IPS-18c (cell line): Measurements from ENCODE around the gene IARS1.

Source experiments
- H3K4me3 ChIP-seq: 2 replicates; pipeline ENCODE4 v1.7.0; 2013; ENCODE audit warnings: low read depth, mild to moderate bottlenecking, low read length, moderate library complexity; ENCODE audit not compliant: insufficient read depth
- H3K9me3 ChIP-seq: one replicate; pipeline ENCODE4 v1.6.1; 2013; ENCODE audit warnings: mild to moderate bottlenecking, low read length, moderate library complexity; ENCODE audit not compliant: control insufficient read depth, insufficient read depth

IARS1 gene

DNA sequence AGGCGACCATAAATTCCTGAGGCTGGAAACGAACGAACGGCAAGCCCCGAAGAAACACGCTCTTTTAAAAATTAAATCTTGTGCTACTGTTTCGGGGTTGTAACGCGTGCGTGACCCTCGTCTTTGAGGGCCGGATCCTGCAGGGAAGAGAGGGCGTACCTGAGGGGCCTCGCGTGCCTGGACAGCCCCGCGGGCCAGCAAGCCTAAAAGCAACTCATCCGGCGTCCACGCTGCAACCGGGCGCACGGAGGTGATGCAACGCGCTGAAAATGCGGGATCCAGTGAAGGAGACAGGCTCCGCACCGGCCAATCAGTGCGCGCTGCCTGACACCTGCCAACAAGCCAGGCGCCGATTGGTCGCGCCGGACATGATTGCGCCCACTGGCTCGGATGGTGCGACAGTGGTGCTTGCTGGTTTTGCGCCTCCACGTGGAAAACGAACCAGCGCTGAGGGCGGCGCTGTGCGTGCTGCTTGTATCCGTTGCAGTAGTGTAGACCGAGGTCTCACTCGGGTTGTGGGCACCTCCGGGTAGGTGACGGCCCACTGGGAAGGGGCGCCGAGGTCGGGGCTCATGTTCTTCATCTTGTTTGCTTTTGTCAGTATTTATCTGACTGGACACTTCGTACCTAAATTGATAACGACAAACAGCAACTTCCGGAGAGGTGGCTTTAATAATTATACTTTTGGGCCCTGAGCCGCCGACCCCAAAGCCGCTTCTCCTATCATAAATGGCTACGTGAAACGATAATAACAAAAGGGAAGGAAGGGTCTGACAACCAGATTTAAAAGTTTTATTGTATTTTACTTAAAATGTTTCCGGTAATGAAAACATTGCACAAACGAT lies at the start of gene IARS1:
Gene IARS1, minus strand, starts transcription at position 246 of the 845 bp plus-strand sequence. CDS start 4,278 bp downstream, outside the sequence.
- Histone ChIP-seq H3K4me3 (peak within 1 kb of the TSS; percentile 91), H3K9me3 (no peaks in the 10 kb centered on the region)

DNA sequence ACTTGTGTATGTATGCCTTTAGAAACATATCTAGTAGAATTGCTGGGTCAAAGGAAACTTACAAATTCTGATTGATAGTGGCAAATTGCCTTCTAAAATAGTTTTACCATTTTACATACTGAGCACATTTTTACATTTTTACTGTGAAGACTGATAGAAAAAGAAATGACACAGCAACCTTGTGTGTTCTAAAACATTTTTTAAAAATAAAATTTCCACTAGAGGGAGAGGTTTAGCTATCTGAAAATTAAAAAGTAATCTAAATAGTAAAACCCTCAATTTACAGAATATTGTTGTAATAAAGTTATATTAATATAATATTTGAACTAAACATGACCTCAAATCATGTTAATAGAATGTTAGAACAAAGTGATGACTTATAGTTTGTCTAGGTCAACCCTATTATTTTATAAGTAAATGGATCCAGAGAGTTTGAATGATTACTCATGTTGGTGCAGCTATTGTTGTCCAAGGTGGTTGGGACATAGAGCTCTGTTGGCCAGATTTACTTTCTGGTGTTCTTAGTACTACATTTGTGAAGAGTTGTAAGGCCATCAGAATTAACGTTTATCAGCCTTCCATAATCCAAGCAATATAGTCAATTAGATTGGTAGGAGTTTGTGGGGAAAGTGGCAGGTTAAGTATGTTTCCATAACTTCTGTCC lies 49.5 kb upstream of the IARS1 start:
- Histone ChIP-seq H3K4me3 (no peak overlapping the region), H3K9me3 (no peaks in the 10 kb centered on the region)

DNA sequence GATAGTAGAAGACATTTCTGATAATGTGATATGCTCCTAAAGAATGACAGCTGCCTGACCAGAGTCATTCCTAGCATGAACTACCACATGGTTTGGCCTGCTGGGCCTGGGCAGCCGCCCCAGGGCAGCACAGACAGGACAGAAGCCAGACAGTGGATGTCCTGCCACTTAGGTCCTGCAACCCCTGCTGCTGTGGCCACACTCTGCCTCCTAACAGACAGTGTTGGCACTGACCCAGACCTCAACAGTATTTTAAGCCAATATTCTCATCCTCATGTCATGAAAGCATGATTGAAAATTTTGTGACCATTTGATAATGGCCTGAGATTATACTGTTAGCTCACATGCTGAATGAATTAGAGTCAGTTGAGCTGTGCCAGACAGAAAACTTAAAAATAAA lies 48.1 kb upstream of the IARS1 start:
- H3K9me3 ChIP-seq = no peaks in the 10 kb centered on the region
- H3K4me3 ChIP-seq = no peak overlapping the region

DNA sequence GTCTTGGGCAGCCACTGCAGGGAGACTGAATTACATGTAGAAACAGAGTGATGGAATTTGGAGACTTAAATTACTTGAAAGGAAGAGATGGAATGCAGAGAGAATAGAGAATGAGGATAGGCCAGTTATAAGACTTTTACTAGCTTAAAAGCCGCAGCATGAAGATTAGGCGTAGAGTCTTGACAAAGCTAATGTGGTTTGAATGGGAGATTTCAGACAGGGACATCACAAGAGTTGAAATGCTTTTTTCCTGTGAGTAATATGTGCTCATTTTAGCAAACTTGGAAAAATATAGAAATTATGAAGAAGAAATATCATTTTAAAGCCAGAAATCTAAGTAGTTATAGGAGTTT lies 39.8 kb upstream of the IARS1 start:
- Histone ChIP-seq H3K4me3 (no peak overlapping the region), H3K9me3 (no peaks in the 10 kb centered on the region)

DNA sequence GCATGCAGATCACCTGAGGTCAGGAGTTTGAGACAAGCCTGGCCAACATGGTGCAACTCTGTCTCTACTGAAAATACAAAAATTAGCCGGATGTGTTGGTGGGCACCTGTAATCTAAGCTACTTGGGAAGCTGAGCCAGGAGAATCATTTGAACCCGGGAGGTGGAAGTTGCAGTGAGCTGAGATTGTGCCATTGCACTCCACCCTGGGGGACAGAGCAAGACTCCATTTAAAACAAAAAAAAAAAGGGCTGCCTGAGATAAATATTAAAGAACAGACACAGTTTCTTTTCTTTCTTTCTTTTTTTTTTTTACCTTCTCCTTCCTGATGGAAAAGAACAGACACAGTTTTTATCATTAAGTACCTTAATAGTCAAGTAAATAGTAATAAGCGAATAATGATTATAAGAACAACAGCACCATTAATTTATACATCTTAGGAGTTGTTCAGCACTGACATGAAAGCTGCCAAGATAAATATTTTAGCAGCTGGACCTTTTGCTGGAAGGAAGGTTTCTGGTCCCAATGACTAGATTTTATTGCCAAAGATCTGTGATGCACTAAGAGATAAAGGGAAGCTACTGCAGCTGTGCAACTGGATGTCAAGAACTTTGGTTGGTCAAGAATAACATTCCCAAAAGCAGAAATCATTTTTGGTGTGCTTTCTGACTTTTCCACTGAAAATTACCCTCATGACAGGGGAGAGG lies 39.2 kb upstream of the IARS1 start:
- no peak overlapping the region for H3K4me3 ChIP-seq

DNA sequence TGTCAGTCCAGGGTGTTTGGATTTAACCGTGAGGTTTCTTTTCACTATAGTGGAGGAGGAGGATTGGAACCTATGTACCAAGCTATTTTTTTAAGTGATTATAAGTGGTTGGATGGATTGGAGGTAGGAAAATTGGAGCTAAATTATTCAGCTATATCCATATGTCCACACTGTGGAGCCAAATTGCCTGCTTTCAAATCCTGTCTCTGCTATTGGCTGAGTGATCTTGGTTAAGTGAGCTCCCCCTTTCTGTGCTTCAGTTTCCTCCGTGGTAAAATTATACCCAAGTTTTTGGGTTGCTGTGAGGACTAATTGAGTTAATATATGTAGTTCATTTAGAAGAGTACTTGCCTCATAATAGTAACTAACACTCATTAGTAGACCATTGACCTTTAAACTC lies 34.7 kb upstream of the IARS1 start:
- Histone ChIP-seq H3K4me3 (no peak overlapping the region), H3K9me3 (no peaks in the 10 kb centered on the region)

More for the DNA sequence above, 39.2 kb upstream of the IARS1 start:
- H3K9me3 ChIP-seq = no peaks in the 10 kb centered on the region

DNA sequence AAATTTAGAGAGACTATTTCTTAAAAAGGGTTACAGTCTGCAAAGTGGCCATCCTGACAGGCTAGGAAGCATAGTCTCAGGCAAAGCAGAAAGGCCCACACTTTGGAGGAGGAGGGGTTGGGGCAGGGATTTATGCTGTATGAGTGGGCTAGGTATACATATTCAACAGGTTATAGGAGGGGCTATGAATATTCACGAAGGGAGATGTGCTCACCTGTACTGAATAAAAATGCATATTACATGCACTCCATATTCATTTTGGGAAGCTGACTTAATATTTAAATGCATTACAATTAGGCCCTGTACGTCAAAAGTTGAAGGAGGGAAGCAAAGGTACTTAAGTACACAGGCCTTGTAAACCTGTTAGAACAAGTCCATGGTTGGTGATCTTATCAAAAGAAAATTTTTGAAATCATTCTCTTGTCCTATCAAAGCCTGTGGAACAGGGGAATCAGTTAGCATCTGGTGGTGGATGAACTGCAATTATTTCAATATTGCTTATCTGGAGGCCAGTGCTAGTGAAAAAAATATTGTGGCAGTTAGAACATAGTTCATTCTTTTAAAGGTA lies 33.9 kb upstream of the IARS1 start:
- H3K9me3 ChIP-seq = no peaks in the 10 kb centered on the region
- no peak overlapping the region; the same call in 1 of the 2 replicates for H3K4me3 ChIP-seq

DNA sequence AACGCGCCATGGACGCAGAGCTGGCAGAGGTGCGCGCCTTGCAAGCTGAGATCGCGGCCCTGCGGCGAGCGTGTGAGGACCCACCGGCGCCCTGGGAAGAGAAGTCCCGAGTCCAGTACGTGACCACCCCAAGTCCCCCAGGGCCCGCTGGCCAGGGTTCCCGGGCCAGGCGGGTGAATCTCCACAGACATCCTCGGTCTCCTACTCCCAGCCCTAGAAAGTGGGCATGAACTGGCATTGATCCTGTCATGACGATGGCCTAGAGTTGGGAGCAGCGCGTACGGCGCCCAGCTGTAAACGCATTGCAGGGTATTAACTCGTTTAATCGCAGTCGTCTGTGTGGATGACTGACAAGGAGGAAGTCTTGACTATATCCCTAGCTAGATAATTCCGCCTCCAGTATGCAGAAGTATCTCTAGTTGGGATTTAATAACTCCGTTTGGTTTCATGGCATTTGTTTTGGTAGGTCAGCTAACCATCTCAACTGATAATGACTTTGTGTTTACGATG lies 32.5 kb upstream of the IARS1 start:
- peak overlapping the region; percentile 85 for H3K4me3 ChIP-seq
- H3K9me3 ChIP-seq = no peaks in the 10 kb centered on the region

DNA sequence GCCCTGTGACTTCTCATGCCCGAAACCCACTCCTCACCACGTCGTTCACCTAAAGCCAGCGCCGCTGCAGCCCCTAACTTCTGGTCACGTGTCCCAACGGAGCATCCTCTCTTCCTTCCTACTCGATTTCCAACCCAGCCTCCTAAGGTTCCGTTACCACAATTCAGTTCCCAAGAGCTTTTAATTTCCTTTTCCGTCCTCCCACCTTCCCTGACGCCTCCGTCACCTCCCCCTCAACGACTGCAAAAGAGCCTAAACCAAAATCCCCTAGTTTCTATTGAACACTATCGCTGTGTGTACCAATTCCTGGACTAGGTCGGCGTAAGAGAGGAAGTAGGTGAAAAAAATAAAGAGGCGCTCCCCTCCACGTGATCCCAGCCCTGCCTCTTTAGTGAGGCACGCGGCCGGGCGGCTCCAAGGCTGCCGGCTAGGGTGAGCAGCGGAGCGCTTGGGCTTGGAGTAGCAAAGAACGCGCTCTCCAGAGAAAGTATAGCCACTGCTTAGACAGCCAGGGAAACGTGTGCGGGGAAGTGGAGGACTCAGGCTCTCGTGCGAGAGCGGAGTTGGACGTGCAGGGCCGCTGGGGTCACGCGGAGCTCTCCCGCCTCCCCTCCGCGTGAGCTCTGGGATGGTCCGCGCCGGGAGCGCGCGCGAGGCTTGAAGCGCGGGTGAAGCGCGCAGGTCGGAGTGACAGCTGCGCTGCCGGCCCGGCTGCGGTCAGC lies 31.9 kb upstream of the IARS1 start, which contains the start of the genes CENPP and NOL8:
Gene CENPP, plus strand, starts transcription at position 685 of the 722 bp plus-strand sequence.
Gene NOL8, minus strand, starts transcription at position 82 of the 722 bp plus-strand sequence. CDS start 1,189 bp downstream, outside the sequence.
- Histone ChIP-seq H3K9me3 (no peaks in the 10 kb centered on the region), H3K4me3 (peak within 1 kb of the TSS; percentile 85)

DNA sequence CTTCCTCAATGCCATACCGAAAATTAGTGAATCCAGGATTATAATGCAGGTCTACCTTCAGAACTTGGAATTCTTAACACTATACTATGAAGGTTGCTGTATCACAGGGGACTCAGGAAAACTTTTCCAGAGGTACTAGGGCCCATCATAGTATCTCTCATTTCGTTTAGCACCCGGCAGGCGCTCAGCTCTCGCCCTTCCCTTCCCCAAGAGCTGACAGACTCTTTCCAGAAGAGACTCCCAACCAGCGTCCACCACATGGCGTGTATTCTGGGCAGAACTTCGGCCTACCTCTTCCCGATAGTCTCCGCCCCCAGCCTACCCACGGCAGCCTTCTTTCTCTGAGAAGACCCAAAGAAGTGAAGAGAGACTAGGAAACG lies 31.4 kb upstream of the IARS1 start:
- Histone ChIP-seq H3K4me3 (peak overlapping the region; percentile 85), H3K9me3 (no peaks in the 10 kb centered on the region)

DNA sequence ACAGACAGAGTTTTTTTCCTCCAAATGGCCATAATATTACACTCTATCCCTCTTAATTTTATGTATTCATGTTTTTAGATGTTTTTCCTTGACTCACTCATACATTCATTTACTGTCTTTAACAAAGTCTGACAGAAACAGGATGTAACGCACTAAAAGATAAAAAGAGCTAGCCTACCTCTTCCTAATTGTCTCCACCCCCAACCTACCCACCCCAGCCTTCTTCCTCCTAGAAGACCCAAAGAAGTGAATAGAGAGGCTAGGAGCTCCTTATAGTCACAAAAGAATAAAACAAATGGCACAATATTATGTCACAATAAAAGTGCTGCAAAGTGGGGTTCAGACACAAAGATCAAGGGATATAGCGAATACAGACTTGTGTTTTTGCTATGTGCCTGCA lies 30.9 kb upstream of the IARS1 start:
- H3K9me3 ChIP-seq = no peaks in the 10 kb centered on the region

DNA sequence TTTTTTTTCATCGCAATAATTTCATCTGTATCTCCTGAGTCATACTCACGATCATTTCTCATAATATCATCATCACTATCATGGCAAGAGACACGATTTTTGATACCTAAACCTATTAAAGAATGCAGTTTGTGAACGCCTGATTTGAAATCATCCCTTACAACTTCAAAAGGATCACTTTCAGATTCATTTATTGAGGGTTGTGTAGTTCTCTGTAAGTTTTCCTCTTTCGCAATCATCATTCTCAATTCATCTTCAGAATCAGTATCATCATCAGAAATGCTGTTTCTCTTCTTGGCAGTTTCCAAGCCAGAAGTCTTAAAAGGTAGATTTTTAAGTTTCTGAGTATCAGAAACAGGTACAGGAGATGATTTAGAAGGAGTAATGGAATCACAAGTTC lies 22.0 kb upstream of the IARS1 start:
- Histone ChIP-seq H3K4me3 (no peak overlapping the region), H3K9me3 (no peaks in the 10 kb centered on the region)

More for the DNA sequence above, 30.9 kb upstream of the IARS1 start:
- H3K4me3 ChIP-seq = peak overlapping the region; percentile 85

DNA sequence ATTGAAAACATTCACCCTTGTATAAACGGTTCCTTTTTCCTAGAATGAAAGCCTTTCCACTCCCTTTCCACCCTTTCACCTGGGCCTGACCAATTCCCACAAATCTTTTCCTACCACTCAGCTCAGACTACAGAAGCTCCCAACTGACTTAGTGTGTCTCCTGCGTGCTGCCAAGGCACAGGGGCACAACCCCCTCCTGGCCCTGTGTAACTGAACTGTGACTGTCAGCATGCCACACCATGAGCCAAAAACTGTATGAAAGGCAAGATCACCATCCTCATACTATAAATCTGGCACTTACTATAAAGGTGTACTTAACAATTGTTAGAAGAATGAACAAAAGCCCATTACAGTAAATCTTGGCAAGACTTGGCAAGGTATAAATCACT lies 20.1 kb upstream of the IARS1 start:
- H3K4me3 ChIP-seq = no peak overlapping the region
- no peaks in the 10 kb centered on the region for H3K9me3 ChIP-seq

DNA sequence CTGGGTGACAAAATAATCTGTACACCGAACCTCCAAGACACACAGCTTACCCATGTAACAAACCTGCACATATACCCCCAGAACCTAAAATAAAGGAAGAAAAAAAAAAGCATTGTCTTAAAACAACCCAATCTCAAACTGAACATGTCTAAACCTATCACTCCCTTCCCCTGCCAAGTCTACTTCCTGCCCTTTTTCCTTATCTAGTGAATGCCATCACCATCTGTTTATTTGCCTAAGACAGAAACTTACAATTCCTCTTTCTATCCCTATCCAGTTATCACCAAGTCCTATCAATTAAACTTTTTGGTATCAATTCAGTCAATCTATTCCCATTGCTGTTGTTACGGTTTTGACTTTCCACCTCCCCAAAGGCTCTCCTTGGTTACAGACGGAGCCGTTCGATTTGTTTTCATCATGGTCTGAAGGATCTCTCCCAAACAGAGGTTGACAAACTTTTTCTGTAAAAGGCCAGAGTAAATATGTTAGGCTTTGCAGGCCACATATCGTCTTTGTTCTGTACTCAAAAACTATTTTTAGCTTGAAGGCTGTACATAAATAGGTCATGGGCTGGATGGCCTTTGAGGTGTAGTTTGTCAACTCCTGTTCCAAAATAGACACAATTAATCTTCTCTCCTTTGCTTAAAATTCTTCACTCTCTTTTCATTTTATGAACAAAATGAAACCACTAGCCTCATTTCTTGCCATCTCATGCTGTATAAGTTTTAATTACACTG lies 19.6 kb upstream of the IARS1 start:
- H3K9me3 ChIP-seq = no peaks in the 10 kb centered on the region
- no peak overlapping the region for H3K4me3 ChIP-seq

DNA sequence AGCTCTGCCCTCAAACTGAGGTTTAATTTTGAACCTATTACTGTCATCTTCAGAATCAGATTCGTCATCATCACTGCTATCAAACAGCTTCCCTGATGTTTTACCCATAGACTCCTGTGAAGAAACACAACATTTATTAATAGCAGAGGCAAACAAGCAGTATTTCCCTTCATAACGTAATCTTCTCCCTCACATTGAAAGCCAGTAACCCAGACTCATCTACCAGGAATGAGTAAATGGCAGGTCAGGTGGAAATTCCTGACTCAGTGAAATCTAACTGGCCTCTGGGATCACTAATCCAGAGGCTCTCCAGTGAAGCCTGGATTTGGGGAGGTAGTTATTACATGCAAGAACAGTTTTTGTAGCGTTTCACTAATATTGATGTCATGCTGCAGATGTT lies 17.1 kb upstream of the IARS1 start:
- Histone ChIP-seq H3K9me3 (no peaks in the 10 kb centered on the region), H3K4me3 (no peak overlapping the region)

DNA sequence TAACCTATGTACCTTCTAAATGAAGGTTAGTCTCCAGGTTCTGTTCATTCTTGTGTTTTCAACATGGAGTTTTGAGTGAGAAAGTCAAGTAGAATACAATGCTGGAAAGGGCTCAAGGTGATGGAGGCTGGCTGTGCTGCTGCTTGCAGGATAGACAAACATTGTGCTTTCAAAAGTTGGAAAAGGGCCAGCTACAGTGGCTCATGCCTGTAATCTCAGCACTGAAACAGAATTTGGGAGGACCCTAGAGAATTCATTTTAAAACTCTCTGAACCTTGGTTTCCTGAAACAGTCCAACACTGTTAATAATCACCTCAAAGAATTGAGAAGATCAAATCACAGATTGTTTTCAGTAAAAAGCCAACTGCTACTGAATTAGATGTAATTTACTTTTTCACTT lies 15.4 kb upstream of the IARS1 start:
- Histone ChIP-seq H3K9me3 (no peaks in the 10 kb centered on the region), H3K4me3 (no peak overlapping the region)
